ENCODE results near the gene GRAP2.
"Not testable (repeated sequence)": the region's sequence is repeated elsewhere in the genome, so short reads cannot be mapped to it uniquely, and the experiment has no call there.

Gene GRAP2

GRCh38 chr22:39990686-39991085 lies 89.8 kb downstream of the GRAP2 start:
- no peak for TF ChIP-seq CTCF (conservative IDR thresholded peaks at IDR 0.05; ENCODE audit: control insufficient read depth, insufficient read depth, low read depth, low read length)
- no peak for DNase-seq (ENCODE audit: low read depth)
- H3K4me3 ChIP-seq (ENCODE audit: control insufficient read depth, low read depth, low read length), result no peak overlapping the region

- H3K4me3 ChIP-seq (ENCODE audit: control insufficient read depth, low read depth, low read length), result no peak overlapping the region
- TF ChIP-seq CTCF (conservative IDR thresholded peaks at IDR 0.05; ENCODE audit: control insufficient read depth, insufficient read depth, low read depth, low read length), result no peak
- no peak for DNase-seq (ENCODE audit: low read depth)
These were observed 90.4 kb downstream of the GRAP2 start for GRCh38 chr22:39991159-39991860.

GRCh38 chr22:39992088-39992826 lies 91.4 kb downstream of the GRAP2 start:
- DNase-seq (ENCODE audit: low read depth), result no peak
- no peak overlapping the region for H3K4me3 ChIP-seq (ENCODE audit: control insufficient read depth, low read depth, low read length)
- TF ChIP-seq CTCF (conservative IDR thresholded peaks at IDR 0.05; ENCODE audit: control insufficient read depth, insufficient read depth, low read depth, low read length), result no peak

GRCh38 chr22:39992894-39993293 lies 92.0 kb downstream of the GRAP2 start:
- DNase-seq (ENCODE audit: low read depth); H3K4me3 ChIP-seq (ENCODE audit: control insufficient read depth, low read depth, low read length): not testable (repeated sequence)

- no peak for TF ChIP-seq CTCF (conservative IDR thresholded peaks at IDR 0.05; ENCODE audit: control insufficient read depth, insufficient read depth, low read depth, low read length)
- DNase-seq (ENCODE audit: low read depth), result no peak
- no peak overlapping the region for H3K4me3 ChIP-seq (ENCODE audit: control insufficient read depth, low read depth, low read length)
These were observed 93.2 kb downstream of the GRAP2 start for GRCh38 chr22:39994041-39994565.

- H3K4me3 ChIP-seq (ENCODE audit: control insufficient read depth, low read depth, low read length), result no peak within 1 kb of the TSS
- DNase-seq (ENCODE audit: low read depth), result no peak
- TF ChIP-seq CTCF (conservative IDR thresholded peaks at IDR 0.05; ENCODE audit: control insufficient read depth, insufficient read depth, low read depth, low read length), result no peak
These were observed 93.9 kb downstream of the GRAP2 start, which contains the start of gene FAM83F for GRCh38 chr22:39994566-39995392. TSS of gene FAM83F (plus strand) at chr22:39994954. CDS start at chr22:39995043, 89 bp downstream.
